Natural killer cell (primary cell): ENCODE measurements around the gene CES1. TPM values are rescaled to one million over a fixed set of nuclear protein-coding genes. Genes with fewer than 3 reads are reported as not detected.
"Not testable (repeated sequence)": the region's sequence is repeated elsewhere in the genome, so short reads cannot be mapped to it uniquely, and the experiment has no call there.

Experiments
- ATAC-seq, 3 donors: fragments of 150-1000 bp in 2 of 3; fragments of 200-7000 bp in 1 of 3; cut with Tn5 transposase; 1 replicate in 1 of 3; 2 replicates in 2 of 3; pipeline ENCODE4 v1.10.0; 2021; ENCODE audit warnings: mild to moderate bottlenecking in 2 of 3, moderate library complexity in 2 of 3
- DNase-seq, 2 donors: peaks; one replicate each; pipeline versions ENCODE4 v3.0.0 to v3.0.0-alpha.2; 2013 to 2021; ENCODE audit warnings: mixed read lengths in 1 of 2
- H3K27ac ChIP-seq: one replicate; pipeline ENCODE4 v1.5.1; 2013; ENCODE audit warnings: mild to moderate bottlenecking, low read length
- H3K27me3 ChIP-seq: one replicate; pipeline ENCODE4 v1.6.1; 2013; ENCODE audit warnings: low read length; ENCODE audit not compliant: control insufficient read depth, insufficient read depth
- H3K36me3 ChIP-seq: one replicate; pipeline ENCODE4 v1.6.1; 2013; ENCODE audit warnings: low read length; ENCODE audit not compliant: control insufficient read depth, insufficient read depth
- H3K4me1 ChIP-seq: one replicate; pipeline ENCODE4 v1.6.1; 2013; ENCODE audit warnings: low read length; ENCODE audit not compliant: control insufficient read depth, insufficient read depth
- H3K4me3 ChIP-seq: one replicate; pipeline ENCODE4 v1.5.1; 2013; ENCODE audit warnings: low read length
- H3K9me3 ChIP-seq: one replicate; pipeline ENCODE4 v1.6.1; 2013; ENCODE audit warnings: low read length; ENCODE audit not compliant: control insufficient read depth, insufficient read depth
- H3K27ac Mint-ChIP-seq, 2 donors: one replicate each; pipeline ENCODE4 v1.8.0; 2022; ENCODE audit warnings: mild to moderate bottlenecking in 2 of 2, mixed read lengths in 2 of 2, moderate library complexity in 1 of 2
- H3K27me3 Mint-ChIP-seq, 2 donors: one replicate each; pipeline ENCODE4 v1.8.0; 2022; ENCODE audit warnings: low read depth in 2 of 2, mixed read lengths in 2 of 2
- H3K36me3 Mint-ChIP-seq: one replicate; pipeline ENCODE4 v1.8.0; 2022; ENCODE audit warnings: mixed read lengths
- H3K4me1 Mint-ChIP-seq, 2 donors: one replicate each; pipeline ENCODE4 v1.8.0; 2022; ENCODE audit warnings: mixed read lengths in 2 of 2
- H3K4me3 Mint-ChIP-seq: one replicate; pipeline ENCODE4 v1.8.0; 2022; ENCODE audit warnings: mild to moderate bottlenecking, moderate library complexity, mixed read lengths
- H3K9me3 Mint-ChIP-seq, 2 donors: one replicate each; pipeline ENCODE4 v1.8.0; 2022; ENCODE audit warnings: mixed read lengths in 2 of 2
- CTCF ChIP-seq: fragments of 200-600 bp; IDR thresholded peaks from one replicate; pipeline ENCODE4 v1.8.0; 2022; ENCODE audit warnings: antibody characterized with exemption
- WGBS: methylation state at CpG from one replicate; pipeline ENCODE4 v1.1.7; 2013; ENCODE audit warnings: missing lambda C conversion rate; ENCODE audit not compliant: insufficient coverage; 5-methylcytosine and 5-hydroxymethylcytosine counted together
- intact Hi-C: fragments of 100-400 bp; cut with micrococcal nuclease; formaldehyde crosslinking; loops from one replicate; pipeline ENCODE4 v1.14.2; 2022
- total RNA-seq, 4 donors: library from RNA; stranded (reverse); fragments of 120-200 nt in 1 of 4; gene quantifications; one replicate each; pipeline versions ENCODE4 v1.2.3 to v1.2.4, GENCODE V29; 2013 to 2022

Gene CES1
- total RNA-seq, 3 donors from 2014 or later (not counting 1 experiment from before 2014, with no cell fraction given), result 1.4 to 3.4 (median 1.7) TPM

DNA sequence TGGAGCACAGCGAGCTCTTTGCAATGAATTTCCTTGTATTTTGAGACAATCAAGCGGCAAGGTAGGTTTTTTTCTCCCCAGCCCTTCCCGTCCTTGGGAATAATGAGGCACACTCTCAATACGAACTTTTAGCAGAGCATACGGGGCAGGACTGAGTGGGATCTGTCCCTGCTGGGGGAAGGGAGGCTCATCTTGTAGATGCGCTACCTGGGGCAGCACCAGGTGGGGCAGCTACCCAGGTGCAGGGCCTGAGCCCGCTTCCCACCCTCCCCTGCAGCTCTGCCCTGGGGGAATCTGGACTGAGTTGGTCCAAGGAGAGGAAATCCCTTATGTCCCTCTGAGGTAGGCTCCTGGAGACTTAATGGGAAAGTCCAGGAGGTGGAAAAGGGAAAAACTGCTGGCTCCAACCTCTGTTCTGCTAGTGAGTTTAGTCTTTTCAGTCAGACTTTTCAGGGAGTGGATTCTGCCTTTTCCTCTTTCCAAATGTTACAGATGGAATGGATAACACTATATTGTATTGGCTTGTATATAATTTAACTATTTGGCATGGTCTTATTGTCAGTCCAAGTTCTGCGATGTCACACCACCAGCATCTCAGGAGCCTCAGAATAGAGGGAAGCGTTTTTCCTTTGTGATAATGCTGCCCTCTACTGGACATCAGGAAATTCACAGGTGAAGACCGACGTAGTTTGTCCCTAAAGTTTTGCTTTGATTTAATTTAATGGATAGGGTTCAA lies 9.6 kb upstream of the CES1 start:
- TF ChIP-seq CTCF, result peak; percentile 92
- Histone ChIP-seq H3K4me3 (no peak overlapping the region), H3K4me1 (no peaks in the 10 kb centered on the region), H3K27me3 (no peaks in the 10 kb centered on the region), H3K9me3 (no peaks in the 10 kb centered on the region), H3K27ac (no peak overlapping the region), H3K36me3 (no peaks in the 10 kb centered on the region)
- intact Hi-C loops, result loop anchor here (1.0 kb wide), 2 partner anchors 130 to 377 kb away; no protein-coding TSS in a partner anchor
- Mint-ChIP-seq H3K36me3 (no peaks in the 10 kb centered on the region), H3K9me3 (no peaks in the 10 kb centered on the region), H3K4me3 (no peak overlapping the region), H3K4me1 (no peaks in the 10 kb centered on the region), H3K27me3 (peaks cover 8 to 12% of the 10 kb centered on the region in 2 donors), H3K27ac (no peak overlapping the region)
- ATAC-seq (peak in 2 of 3 donors; percentile 65 to 70), DNase-seq (peak in 1 of 2 donors; percentile 65)
- 52% methylated on average over 11 of the region's 11 CpGs for WGBS

DNA sequence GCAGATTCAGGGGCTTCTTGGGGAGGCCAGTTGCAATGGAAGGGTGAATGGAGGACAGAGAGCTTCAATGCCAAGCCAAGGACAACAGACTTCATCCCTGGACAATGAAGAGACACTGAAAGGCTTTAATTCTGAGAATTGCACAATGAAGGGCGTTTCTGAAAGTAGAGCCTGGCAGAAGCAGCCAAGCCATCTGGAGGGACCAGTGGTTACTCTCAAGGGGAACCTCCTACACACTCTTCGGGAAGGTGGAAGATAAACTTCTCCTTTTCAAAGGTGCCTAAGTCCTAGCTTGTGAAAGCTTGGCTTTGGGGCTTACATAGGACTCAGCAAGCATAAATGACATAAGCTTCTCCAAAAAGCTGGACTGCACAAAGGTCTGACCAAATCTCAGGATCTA lies 6.2 kb upstream of the CES1 start:
- no peaks in the 10 kb centered on the region for H3K4me1 Mint-ChIP-seq
- no peak for TF ChIP-seq CTCF
- no peak overlapping the region for H3K4me3 Mint-ChIP-seq
- Histone ChIP-seq H3K4me3 (no peak overlapping the region), H3K27me3 (no peaks in the 10 kb centered on the region), H3K27ac (no peak overlapping the region), H3K9me3 (no peaks in the 10 kb centered on the region), H3K4me1 (no peaks in the 10 kb centered on the region), H3K36me3 (no peaks in the 10 kb centered on the region)
- intact Hi-C loops, result no loop called here
- H3K27ac Mint-ChIP-seq, result no peak overlapping the region
- no peaks in the 10 kb centered on the region for H3K36me3 Mint-ChIP-seq
- no peak for DNase-seq
- peak in 1 of 3 donors; percentile 38 for ATAC-seq
- H3K27me3 Mint-ChIP-seq, result peaks cover 0 to 7% of the 10 kb centered on the region in 2 donors
- no peaks in the 10 kb centered on the region for H3K9me3 Mint-ChIP-seq
- WGBS, result 14% methylated on average over 2 of the region's 2 CpGs

GRCh38 chr16:55836158-55836611 lies 3.3 kb upstream of the CES1 start:
- Histone ChIP-seq H3K36me3 (no peaks in the 10 kb centered on the region), H3K27me3 (no peaks in the 10 kb centered on the region), H3K4me1 (no peaks in the 10 kb centered on the region), H3K9me3 (no peaks in the 10 kb centered on the region), H3K4me3 (no peak overlapping the region), H3K27ac (no peak overlapping the region)
- DNase-seq, result no peak
- 69% methylated on average over 3 of the region's 4 CpGs for WGBS
- Mint-ChIP-seq H3K27ac (no peak overlapping the region), H3K36me3 (no peaks in the 10 kb centered on the region), H3K9me3 (no peaks in the 10 kb centered on the region), H3K4me3 (no peak overlapping the region), H3K4me1 (no peaks in the 10 kb centered on the region), H3K27me3 (peaks cover 0 to 7% of the 10 kb centered on the region in 2 donors)
- no peak for TF ChIP-seq CTCF
- intact Hi-C loops, result no loop called here
- ATAC-seq, result no peak

DNA sequence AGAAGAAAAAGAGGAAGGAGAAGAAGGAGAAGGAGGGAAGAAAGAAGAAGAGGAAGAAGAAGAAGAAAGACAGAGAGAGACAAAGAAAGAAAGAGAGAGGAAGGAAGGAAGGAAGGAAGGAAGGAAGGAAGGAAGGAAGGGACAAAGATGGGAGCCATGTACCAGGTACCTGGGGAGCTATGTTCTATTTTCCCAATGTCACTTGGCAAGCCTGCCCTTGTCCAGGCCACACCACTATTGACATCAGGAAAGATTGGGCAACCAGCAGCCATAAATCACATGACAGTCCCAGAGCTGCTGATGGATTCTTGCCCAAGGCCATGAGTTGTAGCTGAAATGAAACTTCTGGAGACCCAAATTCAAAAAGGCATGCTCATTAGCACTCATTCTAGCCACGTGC lies 2.7 kb upstream of the CES1 start:
- intact Hi-C loops, result no loop called here
- Mint-ChIP-seq H3K36me3 (no peaks in the 10 kb centered on the region), H3K4me1 (no peaks in the 10 kb centered on the region), H3K27ac (no peak overlapping the region), H3K27me3 (peaks cover 0 to 7% of the 10 kb centered on the region in 2 donors), H3K4me3 (no peak overlapping the region), H3K9me3 (no peaks in the 10 kb centered on the region)
- H3K4me3 ChIP-seq, result no peak overlapping the region
- H3K36me3 ChIP-seq, result no peaks in the 10 kb centered on the region
- no peak overlapping the region for H3K27ac ChIP-seq
- DNase-seq (no peak), ATAC-seq (no peak)
- WGBS, result 0% methylated on average over 1 of the region's 1 CpG
- H3K4me1 ChIP-seq, result no peaks in the 10 kb centered on the region
- no peak for TF ChIP-seq CTCF
- H3K27me3 ChIP-seq, result no peaks in the 10 kb centered on the region
- H3K9me3 ChIP-seq, result no peaks in the 10 kb centered on the region

DNA sequence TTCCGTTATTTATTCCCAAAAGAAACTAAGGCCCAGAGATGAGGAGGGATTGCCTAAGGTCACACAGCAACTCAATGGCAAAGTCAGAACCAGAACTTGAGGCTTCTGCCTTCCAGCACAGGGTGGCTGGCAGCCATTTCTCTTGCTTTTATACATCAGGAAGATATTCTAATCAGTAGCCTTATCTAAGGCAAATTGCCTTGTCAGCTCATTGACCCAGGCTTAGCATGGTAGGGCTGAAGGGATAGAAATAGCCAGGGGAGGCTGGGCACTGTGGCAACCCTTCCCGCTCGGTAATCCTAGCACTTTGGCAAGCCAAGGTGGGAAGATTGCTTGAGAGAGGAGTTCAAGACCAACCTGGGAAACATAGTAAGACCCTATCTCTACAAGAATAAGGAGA lies 2.3 kb upstream of the CES1 start:
- H3K36me3 ChIP-seq, H3K9me3 ChIP-seq, H3K9me3 Mint-ChIP-seq, ATAC-seq, H3K27me3 Mint-ChIP-seq, H3K4me1 Mint-ChIP-seq, intact Hi-C loops, H3K4me1 ChIP-seq, H3K4me3 ChIP-seq, H3K27me3 ChIP-seq, H3K27ac Mint-ChIP-seq, DNase-seq, H3K27ac ChIP-seq, H3K36me3 Mint-ChIP-seq, H3K4me3 Mint-ChIP-seq: not testable (repeated sequence)
- 93% methylated on average over 3 of the region's 3 CpGs for WGBS
